ENCODE measurements around the gene TRAF4. TPM values are rescaled to one million over a fixed set of nuclear protein-coding genes. Genes with fewer than 3 reads are reported as not detected.

TRAF4 gene
- total RNA-seq, 4 donors from 2014 or later, result 25.0 to 39.8 (median 33.0) TPM

DNA sequence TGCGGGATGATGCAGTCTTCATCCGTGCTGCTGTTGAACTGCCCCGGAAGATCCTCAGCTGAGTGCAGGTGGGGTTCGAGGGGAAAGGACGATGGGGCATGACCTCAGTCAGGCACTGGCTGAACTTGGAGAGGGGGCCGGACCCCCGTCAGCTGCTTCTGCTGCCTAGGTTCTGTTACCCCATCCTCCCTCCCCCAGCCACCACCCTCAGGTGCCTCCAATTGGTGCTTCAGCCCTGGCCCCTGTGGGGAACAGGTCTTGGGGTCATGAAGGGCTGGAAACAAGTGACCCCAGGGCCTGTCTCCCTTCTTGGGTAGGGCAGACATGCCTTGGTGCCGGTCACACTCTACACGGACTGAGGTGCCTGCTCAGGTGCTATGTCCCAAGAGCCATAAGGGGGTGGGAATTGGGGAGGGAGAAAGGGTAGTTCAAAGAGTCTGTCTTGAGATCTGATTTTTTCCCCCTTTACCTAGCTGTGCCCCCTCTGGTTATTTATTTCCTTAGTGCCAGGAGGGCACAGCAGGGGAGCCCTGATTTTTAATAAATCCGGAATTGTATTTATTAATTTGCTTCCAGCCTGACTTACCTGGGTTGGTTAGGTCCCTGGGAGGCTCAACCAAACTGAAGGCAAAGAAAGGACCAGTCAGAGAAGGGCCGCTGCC lies 5.8 kb downstream of the TRAF4 start:
- no peak for TF ChIP-seq CTCF (IDR thresholded peaks at IDR 0.05)
- peak in 1 of 4 donors; percentile 1 for TF ChIP-seq POLR2A (IDR thresholded peaks at IDR 0.05)
- H3K9me3 ChIP-seq, result no peaks in the 10 kb centered on the region
- peaks cover 51 to 65% (median 53%) of the 10 kb centered on the region in 3 donors for H3K4me1 ChIP-seq
- no peaks in the 10 kb centered on the region for H3K27me3 ChIP-seq
- H3K4me3 ChIP-seq, result no peak overlapping the region
- intact Hi-C loops (cut with DNase I), result no loop called here
- no peak for DNase-seq
- peak overlapping the region; percentile 37 to 69 (median 58) for H3K27ac ChIP-seq
- H3K36me3 ChIP-seq, result peaks cover 7 to 35% (median 22%) of the 10 kb centered on the region in 3 donors
- 36 to 47% methylated on average over 2 to 3 of the region's 11 CpGs for WGBS, 2 donors

GRCh38 chr17:28750178-28751047 lies 6.6 kb downstream of the TRAF4 start:
- DNase-seq, result peak; percentile 81
- intact Hi-C loops (cut with DNase I), result no loop called here
- peak in 1 of 4 donors; percentile 6 for TF ChIP-seq POLR2A (IDR thresholded peaks at IDR 0.05)
- peak; percentile 99 to 100 (median 100) for TF ChIP-seq CTCF (IDR thresholded peaks at IDR 0.05)
- 20 to 40% methylated on average over 14 to 15 of the region's 20 CpGs for WGBS, 2 donors
- Histone ChIP-seq H3K36me3 (peaks cover 7 to 35% (median 22%) of the 10 kb centered on the region in 3 donors), H3K4me3 (no peak overlapping the region), H3K4me1 (peaks cover 43 to 65% (median 51%) of the 10 kb centered on the region in 3 donors), H3K27ac (peak overlapping the region; percentile 37 to 69 (median 58)), H3K9me3 (no peaks in the 10 kb centered on the region), H3K27me3 (no peaks in the 10 kb centered on the region)

GRCh38 chr17:28751600-28752366 lies 8.0 kb downstream of the TRAF4 start:
- H3K27me3 ChIP-seq, result no peaks in the 10 kb centered on the region
- WGBS, 2 donors, result 81 to 94% methylated on average over 8 to 9 of the region's 10 CpGs
- H3K9me3 ChIP-seq, result no peaks in the 10 kb centered on the region
- intact Hi-C loops (cut with DNase I), result no loop called here
- peaks cover 30 to 64% (median 37%) of the 10 kb centered on the region in 3 donors for H3K4me1 ChIP-seq
- DNase-seq, result no peak
- H3K4me3 ChIP-seq, result no peak overlapping the region
- peaks cover 7 to 35% (median 22%) of the 10 kb centered on the region in 3 donors for H3K36me3 ChIP-seq
- no peak overlapping the region for H3K27ac ChIP-seq
- TF ChIP-seq CTCF (IDR thresholded peaks at IDR 0.05), result no peak
- TF ChIP-seq POLR2A (IDR thresholded peaks at IDR 0.05), result no peak

DNA sequence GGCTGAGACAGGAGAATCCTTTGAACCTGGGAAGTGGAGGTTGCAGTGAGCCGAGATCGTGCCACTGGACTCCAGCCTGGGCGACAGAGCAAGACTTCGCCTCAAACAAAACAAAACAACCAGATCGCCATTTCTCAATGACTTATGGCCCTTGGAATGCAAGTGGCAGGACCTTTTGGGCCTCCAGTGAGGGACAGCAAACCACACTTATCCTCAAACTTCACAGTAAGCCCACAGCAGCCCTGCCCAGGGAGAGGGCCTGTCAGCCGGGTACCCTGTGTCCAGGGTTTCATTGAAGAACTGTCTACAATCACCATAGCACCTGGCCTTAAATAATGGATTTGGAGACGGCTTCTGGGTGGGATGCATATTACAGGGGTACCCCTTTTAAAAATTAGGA lies 11.7 kb downstream of the TRAF4 start:
- Histone ChIP-seq H3K9me3 (no peaks in the 10 kb centered on the region), H3K4me3 (no peak overlapping the region), H3K27ac (no peak overlapping the region), H3K27me3 (no peaks in the 10 kb centered on the region), H3K4me1 (peaks cover 2 to 32% (median 4%) of the 10 kb centered on the region in 3 donors), H3K36me3 (peaks cover 9 to 44% (median 13%) of the 10 kb centered on the region in 3 donors)
- no peak for DNase-seq
- WGBS, 2 donors, result 83 to 90% methylated on average over 7 of the region's 7 CpGs
- intact Hi-C loops (cut with DNase I), result no loop called here
- TF ChIP-seq CTCF (IDR thresholded peaks at IDR 0.05), result no peak
- TF ChIP-seq POLR2A (IDR thresholded peaks at IDR 0.05), result no peak

All from esophagus squamous epithelium (tissue), 5 donors.